ENCODE results near the gene PSMD13. TPM values are rescaled to one million over a fixed set of nuclear protein-coding genes. Genes with fewer than 3 reads are reported as not detected.
A peak's percentile ranks its signal among the peaks of the same experiment; 100 is the strongest.

Gene PSMD13
- total and polyA plus RNA-seq, 2 of the 13 experiments (the other 11 are each of a cell fraction or from before 2014, with no cell fraction given): 83.0 to 117 TPM

GRCh38 chr11:208181-208916 lies 28.4 kb upstream of the PSMD13 start (continued):
- TF ChIP-seq NR2F1 (CRISPR knock-in tag; IDR thresholded peaks at IDR 0.05) (no peak), CAMTA2 (CRISPR knock-in tag; IDR thresholded peaks at IDR 0.05; ENCODE audit: borderline replicate concordance) (no peak), ZNF766 (CRISPR knock-in tag; IDR thresholded peaks at IDR 0.05; ENCODE audit: borderline replicate concordance) (no peak), ARNTL (CRISPR knock-in tag; IDR thresholded peaks at IDR 0.05) (0 out of 2 replicates have a peak, but pooled peaks have one; percentile 50), MED13 (CRISPR knock-in tag; IDR thresholded peaks at IDR 0.05) (no peak), NR2C2 (CRISPR knock-in tag; IDR thresholded peaks at IDR 0.05; ENCODE audit: borderline replicate concordance) (peak; percentile 47; the same call in 1 of the 2 replicates), GFI1 (CRISPR knock-in tag; IDR thresholded peaks at IDR 0.05; ENCODE audit: borderline replicate concordance) (no peak), PLRG1 (conservative IDR thresholded peaks at IDR 0.05) (no peak), RBM39 (IDR thresholded peaks at IDR 0.05; ENCODE audit: low read depth, low read length, poor library complexity, severe bottlenecking) (peak; percentile 55), ZNF260 (CRISPR knock-in tag; IDR thresholded peaks at IDR 0.05; ENCODE audit: borderline replicate concordance, low read depth) (no peak), KAT2B (IDR thresholded peaks at IDR 0.05; ENCODE audit: borderline replicate concordance, low read depth, low read length) (no peak), ZNF607 (CRISPR knock-in tag; IDR thresholded peaks at IDR 0.05; ENCODE audit: borderline replicate concordance) (no peak), ZNF556 (CRISPR knock-in tag; IDR thresholded peaks at IDR 0.05; ENCODE audit: borderline replicate concordance) (0 out of 2 replicates have a peak, but pooled peaks have one; percentile 57), DNMT1 (CRISPR knock-in tag; IDR thresholded peaks at IDR 0.05) (no peak; the same call in 1 of the 2 replicates), ZBTB7A (CRISPR knock-in tag; IDR thresholded peaks at IDR 0.05) (no peak), ZNF790 (CRISPR knock-in tag; IDR thresholded peaks at IDR 0.05; ENCODE audit: borderline replicate concordance) (no peak), PRMT3 (CRISPR knock-in tag; IDR thresholded peaks at IDR 0.05; ENCODE audit: borderline replicate concordance, low read depth) (no peak), THAP9 (CRISPR knock-in tag; IDR thresholded peaks at IDR 0.05; ENCODE audit: borderline replicate concordance) (peak; percentile 56; the same call in 1 of the 2 replicates), ZNF468 (CRISPR knock-in tag; IDR thresholded peaks at IDR 0.05) (no peak), MXD4 (CRISPR knock-in tag; IDR thresholded peaks at IDR 0.05) (no peak)
- TF ChIP-seq, protein P1, sequence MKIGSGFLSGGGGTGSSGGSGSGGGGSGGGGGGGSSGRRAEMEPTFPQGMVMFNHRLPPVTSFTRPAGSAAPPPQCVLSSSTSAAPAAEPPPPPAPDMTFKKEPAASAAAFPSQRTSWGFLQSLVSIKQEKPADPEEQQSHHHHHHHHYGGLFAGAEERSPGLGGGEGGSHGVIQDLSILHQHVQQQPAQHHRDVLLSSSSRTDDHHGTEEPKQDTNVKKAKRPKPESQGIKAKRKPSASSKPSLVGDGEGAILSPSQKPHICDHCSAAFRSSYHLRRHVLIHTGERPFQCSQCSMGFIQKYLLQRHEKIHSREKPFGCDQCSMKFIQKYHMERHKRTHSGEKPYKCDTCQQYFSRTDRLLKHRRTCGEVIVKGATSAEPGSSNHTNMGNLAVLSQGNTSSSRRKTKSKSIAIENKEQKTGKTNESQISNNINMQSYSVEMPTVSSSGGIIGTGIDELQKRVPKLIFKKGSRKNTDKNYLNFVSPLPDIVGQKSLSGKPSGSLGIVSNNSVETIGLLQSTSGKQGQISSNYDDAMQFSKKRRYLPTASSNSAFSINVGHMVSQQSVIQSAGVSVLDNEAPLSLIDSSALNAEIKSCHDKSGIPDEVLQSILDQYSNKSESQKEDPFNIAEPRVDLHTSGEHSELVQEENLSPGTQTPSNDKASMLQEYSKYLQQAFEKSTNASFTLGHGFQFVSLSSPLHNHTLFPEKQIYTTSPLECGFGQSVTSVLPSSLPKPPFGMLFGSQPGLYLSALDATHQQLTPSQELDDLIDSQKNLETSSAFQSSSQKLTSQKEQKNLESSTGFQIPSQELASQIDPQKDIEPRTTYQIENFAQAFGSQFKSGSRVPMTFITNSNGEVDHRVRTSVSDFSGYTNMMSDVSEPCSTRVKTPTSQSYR (CRISPR knock-in tag; IDR thresholded peaks at IDR 0.05; ENCODE audit: borderline replicate concordance): no peak
- TF ChIP-seq, protein P2, sequence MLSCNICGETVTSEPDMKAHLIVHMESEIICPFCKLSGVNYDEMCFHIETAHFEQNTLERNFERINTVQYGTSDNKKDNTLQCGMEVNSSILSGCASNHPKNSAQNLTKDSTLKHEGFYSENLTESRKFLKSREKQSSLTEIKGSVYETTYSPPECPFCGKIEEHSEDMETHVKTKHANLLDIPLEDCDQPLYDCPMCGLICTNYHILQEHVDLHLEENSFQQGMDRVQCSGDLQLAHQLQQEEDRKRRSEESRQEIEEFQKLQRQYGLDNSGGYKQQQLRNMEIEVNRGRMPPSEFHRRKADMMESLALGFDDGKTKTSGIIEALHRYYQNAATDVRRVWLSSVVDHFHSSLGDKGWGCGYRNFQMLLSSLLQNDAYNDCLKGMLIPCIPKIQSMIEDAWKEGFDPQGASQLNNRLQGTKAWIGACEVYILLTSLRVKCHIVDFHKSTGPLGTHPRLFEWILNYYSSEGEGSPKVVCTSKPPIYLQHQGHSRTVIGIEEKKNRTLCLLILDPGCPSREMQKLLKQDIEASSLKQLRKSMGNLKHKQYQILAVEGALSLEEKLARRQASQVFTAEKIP (CRISPR knock-in tag; IDR thresholded peaks at IDR 0.05; ENCODE audit: borderline replicate concordance): no peak

Measured in HepG2 (cell line).